ENCODE data around the gene TTC39B. TPM values are rescaled to one million over a fixed set of nuclear protein-coding genes. Genes with fewer than 3 reads are reported as not detected.

The TTC39B gene
- total and polyA plus RNA-seq, 2 of the 8 experiments (the other 6 are each of a cell fraction or from before 2014, with no cell fraction given), result 1.6 to 10.9 TPM

DNA sequence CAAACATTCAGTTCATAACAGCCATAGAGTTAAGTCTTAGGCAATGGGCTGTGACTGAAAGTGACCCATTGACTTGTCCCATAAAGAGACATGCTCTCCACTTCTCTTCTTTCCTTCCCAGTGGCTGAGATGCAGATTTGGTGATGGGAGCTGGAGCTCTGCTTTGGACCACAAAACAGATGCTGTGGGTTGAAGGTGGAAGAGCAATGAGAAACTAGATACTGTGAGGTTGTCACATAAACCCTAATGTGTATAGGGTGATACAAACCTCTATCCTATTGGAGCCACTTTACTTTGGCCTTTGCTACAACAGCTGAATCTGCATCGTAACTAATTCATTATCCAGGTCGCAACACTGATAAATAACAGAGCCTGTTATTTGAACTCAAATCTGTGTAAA is 192.0 kb downstream of the TTC39B start:
- Histone ChIP-seq H2BK120ac (replicated peaks; ENCODE audit: low read depth, low read length) (no peak overlapping the region), H4K8ac (ENCODE audit: extremely low read depth, insufficient read depth, low read length) (no peak overlapping the region), H4K20me1 (replicated peaks in 1 of 2; ENCODE audit: control insufficient read depth in 1 of 2, insufficient read depth in 2 of 2, low read length in 2 of 2) (no peaks in the 10 kb centered on the region), H3K14ac (ENCODE audit: insufficient read length) (no peak overlapping the region), H4K5ac (ENCODE audit: insufficient read length, low read depth, low read length) (no peak overlapping the region), H3K4me1 (replicated peaks in 1 of 4; ENCODE audit: control insufficient read depth in 3 of 4, insufficient read depth in 4 of 4, low read length in 3 of 4) (peaks cover 2 to 10% (median 3%) of the 10 kb centered on the region in 4 experiments; a peak in 4 of 7 replicates), H4K91ac (replicated peaks; ENCODE audit: insufficient read length, low read length) (no peak overlapping the region), H3K23ac (ENCODE audit: insufficient read length) (no peak overlapping the region), H2BK20ac (ENCODE audit: low read length) (no peak overlapping the region), H2BK15ac (ENCODE audit: low read length) (peak overlapping the region; percentile 62), H2BK12ac (ENCODE audit: low read depth, low read length) (peak overlapping the region; percentile 34; the same call in 1 of the 2 replicates), H3K23me2 (ENCODE audit: low read depth, low read length) (no peaks in the 10 kb centered on the region), H3K4ac (replicated peaks; ENCODE audit: insufficient read length, low read depth, low read length) (no peak overlapping the region), H3K79me2 (ENCODE audit: control insufficient read depth in 1 of 2, insufficient read depth in 2 of 2, low read length in 2 of 2) (no peaks in the 10 kb centered on the region), H3K9me3 (ENCODE audit: insufficient read depth in 2 of 2, low read depth in 1 of 2, low read length in 1 of 2) (no peaks in the 10 kb centered on the region), H3K4me3 (ENCODE audit: extremely low read depth in 1 of 4, insufficient read depth in 2 of 4, low read depth in 3 of 4, low read length in 4 of 4) (no peak overlapping the region), H3K4me2 (ENCODE audit: insufficient read depth in 1 of 2, low read depth in 2 of 2, low read length in 2 of 2) (no peak overlapping the region), H2AK5ac (ENCODE audit: low read depth, low read length) (no peak overlapping the region), H3K27me3 (replicated peaks in 1 of 4; ENCODE audit: control insufficient read depth in 3 of 4, extremely low read depth in 1 of 4, insufficient read depth in 3 of 4, low read length in 3 of 4) (no peaks in the 10 kb centered on the region), H3K79me1 (ENCODE audit: low read depth, low read length) (no peaks in the 10 kb centered on the region), H3K18ac (ENCODE audit: extremely low read depth, low read length) (no peak overlapping the region), H3K36me3 (ENCODE audit: control insufficient read depth in 2 of 4, insufficient read depth in 4 of 4, low read length in 3 of 4) (no peaks in the 10 kb centered on the region), H3K9ac (replicated peaks in 1 of 4; ENCODE audit: extremely low read depth in 1 of 4, low read depth in 3 of 4, low read length in 3 of 4) (no peak overlapping the region), H2AFZ (ENCODE audit: low read length) (no peak overlapping the region), H3K27ac (ENCODE audit: low read depth, low read length) (no peak overlapping the region), H2BK5ac (ENCODE audit: low read depth, low read length) (no peak overlapping the region), H3K56ac (replicated peaks; ENCODE audit: insufficient read length, low read depth, low read length) (no peak overlapping the region)
- DNase-seq (ENCODE audit: low read depth in 1 of 2, low spot score in 2 of 2) (no peak), FAIRE-seq (no peak)
- ChIA-PET CTCF (ENCODE audit: partially characterized antibody) (interaction anchor here (0.7 to 3.9 kb wide), 7 partner anchors 10 to 117 kb away, joined by 3 to 45 read pairs (median 6); no protein-coding TSS in a partner anchor), POLR2A (ENCODE audit: partially characterized antibody) (no interaction called here)
- WGBS, 2 experiments (ENCODE audit: extremely low coverage in 1 of 2, insufficient coverage in 1 of 2, insufficient read length in 1 of 2, insufficient replicate concordance in 2 of 2, low coverage in 1 of 2, low lambda C conversion rate in 2 of 2, missing lambda C conversion rate in 1 of 2), result 91% methylated on average over 2 of the region's 2 CpGs; no CpG with 5 or more reads in 1 of the 2 experiments
- TF ChIP-seq E2F6 (IDR thresholded peaks at IDR 0.05), result no peak
- TF ChIP-seq YY1 (IDR thresholded peaks at IDR 0.05; ENCODE audit: low read depth, low read length), result no peak
- TF ChIP-seq RFX5 (IDR thresholded peaks at IDR 0.05; ENCODE audit: borderline replicate concordance, low read depth, low read length), result no peak
- no peak for TF ChIP-seq HDAC6 (IDR thresholded peaks at IDR 0.05; ENCODE audit: low read depth, low read length)
- TF ChIP-seq GTF2F1 (IDR thresholded peaks at IDR 0.05; ENCODE audit: borderline replicate concordance, low read depth, low read length), result no peak
- no peak for TF ChIP-seq KDM4A (IDR thresholded peaks at IDR 0.05; ENCODE audit: low read depth, low read length, severe bottlenecking)
- TF ChIP-seq CHD2 (IDR thresholded peaks at IDR 0.05; ENCODE audit: low read length), result no peak
- no peak for TF ChIP-seq EP300 (IDR thresholded peaks at IDR 0.05; ENCODE audit: borderline replicate concordance in 1 of 2, low read depth in 2 of 2, low read length in 2 of 2)
- TF ChIP-seq POU5F1 (IDR thresholded peaks at IDR 0.05; ENCODE audit: low read depth, low read length), result no peak
- TF ChIP-seq JUN (IDR thresholded peaks at IDR 0.05; ENCODE audit: low read depth, low read length), result no peak
- no peak for TF ChIP-seq NANOG (IDR thresholded peaks at IDR 0.05; ENCODE audit: insufficient read depth, low read depth, low read length, poor library complexity, severe bottlenecking)
- TF ChIP-seq, protein P1, sequence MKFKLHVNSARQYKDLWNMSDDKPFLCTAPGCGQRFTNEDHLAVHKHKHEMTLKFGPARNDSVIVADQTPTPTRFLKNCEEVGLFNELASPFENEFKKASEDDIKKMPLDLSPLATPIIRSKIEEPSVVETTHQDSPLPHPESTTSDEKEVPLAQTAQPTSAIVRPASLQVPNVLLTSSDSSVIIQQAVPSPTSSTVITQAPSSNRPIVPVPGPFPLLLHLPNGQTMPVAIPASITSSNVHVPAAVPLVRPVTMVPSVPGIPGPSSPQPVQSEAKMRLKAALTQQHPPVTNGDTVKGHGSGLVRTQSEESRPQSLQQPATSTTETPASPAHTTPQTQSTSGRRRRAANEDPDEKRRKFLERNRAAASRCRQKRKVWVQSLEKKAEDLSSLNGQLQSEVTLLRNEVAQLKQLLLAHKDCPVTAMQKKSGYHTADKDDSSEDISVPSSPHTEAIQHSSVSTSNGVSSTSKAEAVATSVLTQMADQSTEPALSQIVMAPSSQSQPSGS (IDR thresholded peaks at IDR 0.05; ENCODE audit: low read length), result no peak

All from H1 (cell line).